Activated CD8-positive, alpha-beta memory T cell treated with anti-CD3 and anti-CD28 coated beads, Interleukin-2, amount 50 U/mL, for 24 hours (primary cell): ENCODE measurements around the gene PDE4B.

Source experiments
- DNase-seq: peaks from one replicate; pipeline ENCODE4 v3.0.0-alpha.2; 2020; ENCODE audit errors: extremely low read depth

The PDE4B gene

GRCh38 chr1:65792669-65793358 is at the start of gene PDE4B:
PDE4B (plus strand) TSS chr1:65792895.
- DNase-seq = no peak

DNA sequence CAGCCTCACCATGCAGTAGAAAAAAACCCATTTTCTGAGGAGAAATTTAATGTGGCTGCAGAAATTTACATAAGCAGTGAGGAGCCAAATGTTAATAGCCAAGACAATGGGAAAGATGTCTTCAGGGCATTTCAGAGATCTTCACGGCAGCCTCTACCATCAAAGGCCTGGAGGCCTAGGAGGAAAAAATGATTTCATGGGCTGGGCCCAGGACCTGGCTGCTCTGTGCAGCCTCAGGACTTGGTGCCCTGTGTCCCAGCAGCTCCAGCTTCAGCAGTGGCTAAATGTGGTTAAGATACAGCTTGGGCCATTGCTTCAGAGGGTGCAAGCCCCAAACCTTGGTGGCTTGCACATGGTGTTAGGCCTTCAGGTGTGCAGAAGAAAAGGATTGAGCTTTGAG is 48.0 kb upstream of the PDE4B start:
- DNase-seq = no peak

DNA sequence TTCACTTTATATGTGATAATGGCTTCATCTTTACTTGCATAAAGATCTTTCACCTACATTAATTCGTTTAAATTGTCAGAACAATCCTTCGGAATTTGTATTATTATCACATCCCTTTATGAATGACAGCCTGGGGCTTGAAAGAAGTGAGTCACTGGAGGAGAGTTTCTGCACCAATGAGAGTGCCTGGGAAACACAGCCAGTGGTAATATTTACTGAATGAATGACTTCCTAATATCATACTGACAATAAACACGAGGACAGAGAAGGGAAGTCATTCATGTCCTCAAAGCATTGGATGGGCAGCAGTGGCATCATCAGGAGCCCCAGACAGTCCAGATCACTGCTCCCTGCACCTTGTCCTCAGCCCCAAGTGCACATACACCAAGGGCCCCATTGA is 40.7 kb upstream of the PDE4B start:
- no peak for DNase-seq

GRCh38 chr1:65756616-65757015 is 36.1 kb upstream of the PDE4B start:
- DNase-seq = no peak

DNA sequence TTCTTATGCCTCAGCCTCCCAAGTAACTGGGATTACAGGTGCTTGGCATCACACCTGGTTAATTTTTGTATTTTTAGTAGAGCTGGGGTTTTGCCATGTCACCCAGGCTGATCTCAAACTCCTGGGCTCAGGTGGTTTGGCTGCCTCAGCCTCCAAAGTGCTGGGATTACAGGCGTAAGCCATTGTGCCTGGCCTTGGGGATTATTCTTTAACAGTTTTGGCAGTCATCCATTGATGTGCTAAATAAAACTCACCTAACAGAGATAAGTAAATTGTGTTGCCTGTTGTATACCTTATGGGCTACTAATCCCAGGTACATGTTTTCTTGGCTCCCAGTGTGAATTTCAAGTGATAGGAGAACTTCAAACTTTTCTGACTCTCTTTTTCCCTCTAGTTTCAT is 35.2 kb upstream of the PDE4B start:
- no peak for DNase-seq

DNA sequence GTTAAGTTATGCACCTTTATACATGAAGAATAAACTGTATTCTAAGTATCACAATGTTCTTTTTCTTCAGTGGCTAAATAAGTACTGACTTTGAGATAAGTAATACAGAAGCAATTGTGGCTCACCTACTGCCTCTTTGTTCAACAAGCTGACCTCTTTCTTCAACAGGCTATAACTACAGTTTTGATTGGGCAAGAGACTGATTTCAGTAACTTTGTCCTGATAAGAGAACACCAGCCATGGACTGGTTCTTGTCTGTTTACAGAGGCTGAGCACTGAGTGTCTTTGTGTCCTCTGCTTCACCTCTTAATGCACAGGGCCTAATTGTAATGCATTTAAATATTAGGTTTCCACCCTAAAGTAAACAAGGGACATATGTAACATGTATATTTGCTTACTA is 34.6 kb upstream of the PDE4B start:
- DNase-seq = no peak

- no peak for DNase-seq
These were observed 33.2 kb upstream of the PDE4B start for GRCh38 chr1:65759516-65759915.

DNA sequence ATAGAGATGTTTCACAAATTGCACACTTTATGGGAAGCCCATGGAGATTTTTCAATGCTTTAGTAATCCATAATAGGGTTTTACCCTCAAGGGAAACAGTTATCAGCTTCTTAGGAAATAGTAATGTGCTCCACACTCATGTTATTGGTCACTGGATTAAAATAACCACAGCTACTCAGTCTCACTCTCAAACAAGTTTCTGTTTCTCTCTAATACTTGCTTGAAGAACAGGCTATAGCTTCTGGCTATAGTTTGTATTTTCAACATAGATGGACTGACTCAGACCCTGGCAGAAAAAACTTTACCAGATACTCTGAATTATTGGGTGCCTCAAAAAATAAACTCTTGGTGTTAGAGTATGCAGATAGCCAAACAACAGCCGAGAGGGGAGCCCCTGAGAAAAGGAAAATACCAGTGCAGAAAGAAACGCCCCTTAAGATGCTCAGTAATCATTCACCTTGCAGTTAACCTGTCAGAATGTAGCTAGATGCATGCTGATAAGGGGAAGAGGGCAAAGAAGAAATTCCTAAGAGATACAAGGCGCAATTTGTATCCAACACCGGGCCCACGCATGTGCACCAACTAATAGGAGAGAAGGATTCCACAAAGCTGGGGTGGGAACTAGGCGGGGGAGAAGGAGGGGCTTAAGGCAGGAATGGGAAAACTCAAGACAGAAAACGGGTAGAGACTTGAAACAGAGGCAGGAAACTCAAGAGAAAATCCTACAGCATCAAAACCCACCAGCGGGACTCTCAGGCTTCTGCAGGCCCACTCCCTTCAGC is 30.4 kb upstream of the PDE4B start:
- no peak for DNase-seq

DNA sequence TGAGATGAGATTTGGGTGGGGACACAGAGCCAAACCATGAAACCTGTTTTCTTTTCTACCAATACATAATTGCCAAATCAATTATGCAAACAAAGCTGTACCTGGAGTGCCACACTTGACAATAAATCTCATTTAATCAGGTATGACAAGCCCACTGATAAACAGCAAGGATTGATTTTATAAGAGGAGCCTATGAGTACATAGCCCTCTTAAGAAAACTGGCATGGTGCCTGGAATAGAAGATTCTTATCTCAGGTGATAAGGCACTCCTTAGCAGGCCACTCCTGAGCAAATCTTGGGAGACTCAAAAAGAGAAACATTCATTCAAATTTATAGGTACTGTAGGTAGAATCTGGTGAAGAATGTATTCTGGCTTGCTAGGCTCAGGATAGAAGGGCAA is 28.6 kb upstream of the PDE4B start:
- no peak for DNase-seq

GRCh38 chr1:65765631-65766030 is 27.1 kb upstream of the PDE4B start:
- no peak for DNase-seq

DNA sequence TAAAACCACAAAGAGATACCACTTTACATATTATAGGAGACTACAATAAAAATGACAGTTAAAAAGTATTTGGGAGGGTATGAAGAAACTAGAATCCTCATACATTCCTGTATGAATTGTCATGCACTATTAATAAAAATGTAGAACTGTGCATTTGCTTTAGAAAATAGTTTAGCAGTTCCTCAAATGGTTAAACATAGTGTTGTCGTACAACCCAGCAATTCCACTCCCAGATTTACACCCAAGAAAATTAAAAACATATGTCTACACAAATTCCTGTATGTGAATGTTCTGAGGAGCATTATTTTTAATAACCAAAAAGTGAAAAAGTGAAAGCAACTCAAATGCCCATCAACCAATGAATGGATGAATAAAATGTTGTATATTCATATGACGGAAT is 23.1 kb upstream of the PDE4B start:
- DNase-seq = no peak

GRCh38 chr1:65772607-65773006 is 20.1 kb upstream of the PDE4B start:
- DNase-seq = no peak

DNA sequence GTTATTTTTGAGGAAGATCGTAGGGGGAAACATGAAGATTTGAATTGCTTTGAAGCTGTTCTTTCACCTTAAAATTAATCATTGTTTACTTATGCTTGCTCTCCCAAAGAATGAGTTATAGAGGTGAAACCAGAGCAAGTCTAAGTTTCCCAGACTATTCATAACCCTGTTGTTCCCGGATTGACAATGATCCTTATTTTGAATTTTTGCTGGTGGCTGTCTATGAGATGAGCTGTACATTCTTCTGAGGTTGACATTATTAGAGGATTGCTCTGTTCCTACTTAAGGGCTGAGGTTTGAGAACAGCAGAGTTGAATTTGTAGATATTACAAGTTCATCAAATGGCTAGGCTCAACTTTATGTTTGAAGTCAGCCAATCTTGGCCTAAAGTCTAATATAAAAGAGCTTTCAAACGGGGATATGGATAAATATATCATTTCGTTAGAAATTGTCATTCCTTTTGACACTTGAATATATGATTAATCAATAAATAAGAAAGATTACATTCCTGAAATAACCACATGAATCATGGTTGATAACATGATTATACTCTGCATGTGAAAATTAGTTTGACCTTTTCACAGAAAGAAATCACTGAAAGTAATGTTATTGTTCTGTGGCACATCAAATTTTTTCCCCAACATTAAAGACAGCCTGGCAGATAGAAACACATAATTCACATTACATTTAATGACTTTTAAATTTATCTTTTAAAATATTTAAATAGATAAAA is 19.1 kb upstream of the PDE4B start:
- DNase-seq = no peak

- DNase-seq = no peak
These were observed 3.9 kb upstream of the PDE4B start for GRCh38 chr1:65788762-65789161.

DNA sequence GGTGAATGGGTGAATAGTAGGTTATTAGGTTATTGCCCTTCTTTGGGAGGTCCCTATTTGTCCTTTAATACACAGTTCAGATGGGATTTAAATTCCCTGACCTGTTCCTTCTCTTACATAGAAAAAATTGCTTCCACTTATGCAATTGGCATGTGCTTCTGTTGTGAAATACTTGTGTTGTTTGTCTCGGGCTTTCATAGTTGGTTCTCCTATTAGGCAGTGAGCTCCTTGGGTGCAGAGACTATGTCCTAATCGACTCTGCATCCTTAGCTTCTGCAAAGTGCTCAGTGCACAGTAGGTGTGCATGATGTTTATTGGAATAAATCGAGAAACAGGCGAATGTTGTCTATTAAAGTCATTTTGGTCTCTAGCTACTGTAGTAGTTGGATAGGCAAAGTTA is 1.3 kb upstream of the PDE4B start:
- no peak for DNase-seq

- DNase-seq = no peak
These were observed 660 bp upstream of the PDE4B start for GRCh38 chr1:65791801-65792668.

GRCh38 chr1:65793359-65793732 is 651 bp downstream of the PDE4B start:
- no peak for DNase-seq

DNA sequence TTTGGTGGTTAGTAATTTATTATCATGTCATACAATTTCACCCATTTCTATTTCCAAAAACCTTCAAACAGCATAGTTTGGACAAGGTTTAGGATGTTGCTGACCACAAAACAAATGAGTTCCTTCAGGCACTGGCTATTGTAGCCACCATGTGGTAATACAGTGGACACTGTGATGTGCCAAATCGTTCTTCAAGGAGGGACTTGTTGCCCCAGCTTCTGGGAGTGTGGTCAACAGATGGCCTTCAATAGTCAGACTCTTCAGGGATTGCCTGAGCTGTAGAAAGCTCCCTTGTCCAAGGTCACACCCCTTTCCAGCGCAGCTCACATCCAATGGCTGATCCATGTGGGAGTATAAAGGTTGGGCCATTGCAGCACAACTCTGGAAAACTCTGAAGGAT is 2.6 kb downstream of the PDE4B start:
- no peak for DNase-seq

GRCh38 chr1:65799601-65800000 is 6.9 kb downstream of the PDE4B start:
- DNase-seq = no peak

DNA sequence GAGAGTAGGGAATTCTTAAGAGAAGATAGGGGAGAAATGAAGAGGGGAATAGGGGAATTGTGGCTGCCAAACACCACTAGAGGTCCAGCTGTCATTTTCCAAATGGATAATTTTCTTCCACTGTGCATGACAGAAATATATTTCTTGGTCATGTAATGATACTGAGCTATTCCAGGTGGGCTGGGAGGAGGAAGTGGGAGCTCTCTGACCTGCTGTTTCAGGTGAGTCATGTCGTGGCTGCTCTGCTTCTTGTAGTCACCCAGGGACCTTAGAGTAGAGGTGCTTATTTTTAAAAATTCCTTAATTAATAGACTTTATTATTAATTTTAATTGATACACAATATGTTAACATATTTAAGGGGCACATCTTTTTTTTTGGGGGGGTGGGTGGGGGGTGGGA is 11.9 kb downstream of the PDE4B start:
- no peak for DNase-seq

GRCh38 chr1:65812065-65812464 is 19.4 kb downstream of the PDE4B start:
- peak; percentile 18 for DNase-seq

DNA sequence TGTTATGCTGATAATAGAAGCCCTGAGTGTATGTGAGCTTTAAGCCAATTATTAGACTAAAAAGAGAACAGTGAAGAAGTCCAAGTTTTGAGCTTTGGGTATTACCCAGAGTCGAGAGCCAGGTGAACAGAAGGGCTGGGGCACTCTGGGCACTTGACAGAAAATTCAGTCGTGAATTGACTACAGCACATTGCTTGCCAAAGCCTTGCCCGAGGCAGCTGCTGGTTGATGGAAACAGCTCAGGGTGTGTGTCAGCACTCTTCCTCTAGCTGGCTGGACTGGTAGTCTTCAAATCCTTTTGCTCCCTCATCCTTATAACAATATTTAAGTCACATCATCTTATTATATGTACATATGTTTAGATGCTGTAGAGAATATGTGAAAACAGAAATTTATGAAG is 21.3 kb downstream of the PDE4B start:
- DNase-seq = no peak
